ENCODE results near the gene SELPLG. TPM values are rescaled to one million over a fixed set of nuclear protein-coding genes. Genes with fewer than 3 reads are reported as not detected.

Gene SELPLG
- total RNA-seq, 1 donor from 2014 or later = not detected

- no peak for TF ChIP-seq CTCF (IDR thresholded peaks at IDR 0.05; ENCODE audit: unreplicated experiment)
- H3K4me1 Mint-ChIP-seq = peaks cover 32% of the 10 kb centered on the region
- DNase-seq (ENCODE audit: low spot score in 2 of 2, unreplicated experiment in 2 of 2) = no peak
- H3K27me3 Mint-ChIP-seq (ENCODE audit: low read depth) = no peaks in the 10 kb centered on the region
- no peak overlapping the region for H3K4me3 Mint-ChIP-seq
- H3K36me3 Mint-ChIP-seq = no peaks in the 10 kb centered on the region
- H3K9me3 Mint-ChIP-seq = no peaks in the 10 kb centered on the region
- no peak overlapping the region for H3K27ac Mint-ChIP-seq
These were observed 5.5 kb upstream of the SELPLG start for GRCh38 chr12:108638997-108639822.

GRCh38 chr12:108638141-108638827 lies 4.6 kb upstream of the SELPLG start:
- H3K27ac Mint-ChIP-seq = no peak overlapping the region
- no peaks in the 10 kb centered on the region for H3K36me3 Mint-ChIP-seq
- H3K4me3 Mint-ChIP-seq = no peak overlapping the region
- no peak for TF ChIP-seq CTCF (IDR thresholded peaks at IDR 0.05; ENCODE audit: unreplicated experiment)
- DNase-seq (ENCODE audit: low spot score in 2 of 2, unreplicated experiment in 2 of 2) = no peak
- H3K4me1 Mint-ChIP-seq = peaks cover 32% of the 10 kb centered on the region
- no peaks in the 10 kb centered on the region for H3K27me3 Mint-ChIP-seq (ENCODE audit: low read depth)
- no peaks in the 10 kb centered on the region for H3K9me3 Mint-ChIP-seq

GRCh38 chr12:108637222-108637971 lies 3.7 kb upstream of the SELPLG start:
- Mint-ChIP-seq H3K27me3 (ENCODE audit: low read depth) (no peaks in the 10 kb centered on the region), H3K9me3 (no peaks in the 10 kb centered on the region), H3K27ac (no peak overlapping the region), H3K36me3 (no peaks in the 10 kb centered on the region), H3K4me1 (peaks cover 32% of the 10 kb centered on the region), H3K4me3 (no peak overlapping the region)
- no peak for TF ChIP-seq CTCF (IDR thresholded peaks at IDR 0.05; ENCODE audit: unreplicated experiment)
- DNase-seq (ENCODE audit: low spot score in 2 of 2, unreplicated experiment in 2 of 2) = no peak

GRCh38 chr12:108635997-108636808 lies 2.5 kb upstream of the SELPLG start:
- no peaks in the 10 kb centered on the region for H3K27me3 Mint-ChIP-seq (ENCODE audit: low read depth)
- H3K27ac Mint-ChIP-seq = no peak overlapping the region
- peaks cover 31% of the 10 kb centered on the region for H3K4me1 Mint-ChIP-seq
- no peaks in the 10 kb centered on the region for H3K36me3 Mint-ChIP-seq
- DNase-seq (ENCODE audit: low spot score in 2 of 2, unreplicated experiment in 2 of 2) = no peak
- no peaks in the 10 kb centered on the region for H3K9me3 Mint-ChIP-seq
- H3K4me3 Mint-ChIP-seq = no peak overlapping the region
- no peak for TF ChIP-seq CTCF (IDR thresholded peaks at IDR 0.05; ENCODE audit: unreplicated experiment)

Measured in mesothelial cell of epicardium (in vitro differentiated cells).